Dermis blood vessel endothelial cell (primary cell): ENCODE measurements around the gene CACNA1G. TPM values are rescaled to one million over a fixed set of nuclear protein-coding genes. Genes with fewer than 3 reads are reported as not detected.

ENCODE experiments used
- DNase-seq: peaks from one replicate; pipeline ENCODE4 v3.0.0; 2010
- total RNA-seq: library from RNA; depleted of rRNA; stranded (reverse); fragments of >200 nt; gene quantifications from 2 replicates; pipeline ENCODE4 v1.2.3, GENCODE V29; 2014

CACNA1G gene
- total RNA-seq, 1 donor from 2014 or later, result not detected

DNA sequence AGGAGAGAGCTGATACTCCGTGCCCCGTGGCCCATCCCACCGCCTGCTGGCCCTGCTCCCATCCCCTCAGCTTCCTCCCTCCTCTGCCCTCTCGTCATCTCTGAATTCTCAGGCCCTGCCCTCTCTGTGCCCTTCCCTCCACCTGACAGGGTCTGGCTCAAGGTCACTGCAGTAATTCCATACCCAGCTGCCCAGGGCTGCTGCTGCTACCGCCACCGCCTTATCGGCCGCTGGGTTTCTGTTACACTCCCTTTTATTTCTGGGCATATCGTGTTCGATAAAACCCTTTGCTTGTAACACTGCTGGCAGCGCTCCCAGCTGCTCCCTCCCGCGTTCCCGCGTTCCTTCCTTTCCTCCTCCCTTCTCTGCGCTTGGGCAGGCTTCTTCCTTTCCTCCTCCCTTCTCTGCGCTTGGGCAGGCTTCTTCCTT is 26.8 kb upstream of the CACNA1G start:
- DNase-seq, result no peak

DNA sequence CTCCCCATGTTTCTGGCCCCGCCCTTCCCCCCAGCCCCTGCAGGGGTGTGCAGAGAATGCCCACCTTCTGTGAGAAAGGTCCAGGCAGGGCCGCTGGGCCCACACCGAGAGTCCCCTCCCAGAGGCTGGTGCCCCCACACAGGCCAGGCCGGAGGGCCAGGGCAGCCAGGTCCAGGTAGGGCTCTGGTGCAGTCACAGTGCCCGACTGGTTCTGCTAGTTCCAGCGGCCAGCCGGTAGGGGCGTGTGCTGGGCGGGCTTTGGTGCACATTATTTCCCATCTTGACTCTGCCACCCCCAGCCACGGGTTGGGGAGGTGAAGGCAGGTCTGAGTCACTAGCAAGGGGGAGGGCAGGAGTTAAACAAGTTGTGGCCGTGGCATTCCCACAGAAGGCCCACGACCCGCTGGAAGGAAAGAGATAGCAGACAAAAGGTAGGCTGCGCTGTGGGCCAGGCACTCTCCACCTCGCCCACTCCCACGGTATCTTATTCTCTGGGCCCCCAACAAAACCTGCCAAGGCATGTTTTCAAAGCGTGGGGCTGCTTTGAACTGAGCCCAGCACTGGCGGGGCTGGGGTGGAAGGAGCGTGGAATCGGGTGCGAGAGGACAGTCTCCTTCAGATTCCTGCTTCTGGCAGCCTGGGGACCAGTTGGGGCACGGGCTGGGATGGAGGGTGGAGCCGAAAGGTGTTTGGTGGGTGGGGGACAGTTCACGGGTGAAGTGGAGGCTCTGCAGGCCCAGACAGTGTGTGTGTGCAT is 26.1 kb upstream of the CACNA1G start:
- DNase-seq, result peak; percentile 24

DNA sequence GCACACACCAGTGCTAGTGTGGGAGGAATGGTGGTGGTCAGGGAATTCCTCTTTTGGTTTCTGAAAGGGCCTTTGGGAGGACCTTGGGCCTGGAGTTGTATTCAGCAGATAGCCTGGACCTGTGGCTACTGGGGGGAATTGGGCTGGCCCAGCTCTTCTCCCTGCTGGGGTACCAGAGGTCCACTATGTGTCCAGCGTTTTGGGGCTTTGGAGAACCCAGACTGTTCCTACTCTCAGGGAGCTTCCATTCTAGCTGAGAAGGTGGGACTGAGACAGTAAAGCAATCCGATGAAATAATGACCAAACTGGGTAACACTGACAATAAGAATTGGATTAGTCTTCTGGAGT is 25.6 kb upstream of the CACNA1G start:
- DNase-seq, result no peak

DNA sequence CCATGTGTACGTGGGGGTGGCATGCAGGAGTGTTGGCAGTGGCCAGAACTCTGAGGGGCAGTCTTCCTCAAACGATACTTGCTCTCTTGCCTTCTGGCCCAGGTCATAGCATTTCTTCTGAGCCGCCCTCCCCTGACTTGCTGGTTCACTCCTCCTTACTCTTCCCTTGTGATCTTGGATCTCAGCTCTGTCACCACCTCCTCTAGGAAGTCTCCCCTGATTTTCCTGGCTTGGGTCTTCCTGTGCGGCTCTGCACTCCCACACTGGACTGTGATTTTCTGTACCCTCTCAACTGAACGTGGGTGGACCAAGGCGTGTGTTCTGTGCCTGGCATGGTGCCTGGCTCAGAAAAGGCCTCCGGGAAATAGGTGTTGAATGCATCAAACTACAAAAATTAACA is 25.1 kb upstream of the CACNA1G start:
- DNase-seq, result no peak

DNA sequence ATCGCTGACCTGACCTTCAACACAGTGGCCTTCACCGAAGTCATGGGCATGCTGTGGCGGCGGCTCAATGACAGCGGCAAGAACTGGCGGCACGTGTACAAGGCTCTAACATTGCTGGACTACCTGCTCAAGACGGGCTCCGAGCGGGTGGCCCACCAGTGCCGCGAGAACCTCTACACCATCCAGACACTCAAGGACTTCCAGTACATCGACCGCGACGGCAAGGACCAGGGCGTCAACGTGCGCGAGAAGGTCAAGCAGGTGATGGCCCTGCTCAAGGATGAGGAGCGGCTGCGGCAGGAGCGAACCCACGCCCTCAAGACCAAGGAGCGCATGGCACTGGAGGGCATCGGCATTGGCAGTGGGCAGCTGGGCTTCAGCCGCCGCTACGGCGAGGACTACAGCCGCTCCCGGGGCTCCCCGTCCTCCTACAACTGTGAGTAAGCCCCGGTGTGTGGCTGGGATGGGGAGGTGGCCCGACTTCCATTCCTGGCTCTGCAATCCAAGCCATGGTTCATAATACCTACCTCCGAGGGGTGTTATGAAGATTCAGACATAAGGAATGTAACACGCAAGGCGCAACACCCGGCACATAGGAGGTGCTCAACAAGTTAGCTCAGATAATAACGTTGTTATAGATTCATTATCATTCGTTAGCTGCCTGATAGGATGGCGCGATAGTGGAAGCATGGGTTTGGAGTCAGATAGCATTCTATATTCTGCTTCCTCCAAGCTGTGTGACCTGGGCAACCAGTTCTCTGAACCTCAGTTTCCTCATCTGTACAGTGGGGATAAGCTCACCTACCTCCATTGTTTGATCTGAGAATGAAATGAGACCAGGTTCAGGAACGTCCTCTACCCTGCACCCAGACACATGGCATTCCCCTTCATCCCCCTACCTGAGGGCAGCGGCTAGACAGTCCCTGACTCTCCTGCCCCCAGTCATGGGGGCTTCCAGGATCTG is 23.6 kb upstream of the CACNA1G start:
- no peak for DNase-seq

DNA sequence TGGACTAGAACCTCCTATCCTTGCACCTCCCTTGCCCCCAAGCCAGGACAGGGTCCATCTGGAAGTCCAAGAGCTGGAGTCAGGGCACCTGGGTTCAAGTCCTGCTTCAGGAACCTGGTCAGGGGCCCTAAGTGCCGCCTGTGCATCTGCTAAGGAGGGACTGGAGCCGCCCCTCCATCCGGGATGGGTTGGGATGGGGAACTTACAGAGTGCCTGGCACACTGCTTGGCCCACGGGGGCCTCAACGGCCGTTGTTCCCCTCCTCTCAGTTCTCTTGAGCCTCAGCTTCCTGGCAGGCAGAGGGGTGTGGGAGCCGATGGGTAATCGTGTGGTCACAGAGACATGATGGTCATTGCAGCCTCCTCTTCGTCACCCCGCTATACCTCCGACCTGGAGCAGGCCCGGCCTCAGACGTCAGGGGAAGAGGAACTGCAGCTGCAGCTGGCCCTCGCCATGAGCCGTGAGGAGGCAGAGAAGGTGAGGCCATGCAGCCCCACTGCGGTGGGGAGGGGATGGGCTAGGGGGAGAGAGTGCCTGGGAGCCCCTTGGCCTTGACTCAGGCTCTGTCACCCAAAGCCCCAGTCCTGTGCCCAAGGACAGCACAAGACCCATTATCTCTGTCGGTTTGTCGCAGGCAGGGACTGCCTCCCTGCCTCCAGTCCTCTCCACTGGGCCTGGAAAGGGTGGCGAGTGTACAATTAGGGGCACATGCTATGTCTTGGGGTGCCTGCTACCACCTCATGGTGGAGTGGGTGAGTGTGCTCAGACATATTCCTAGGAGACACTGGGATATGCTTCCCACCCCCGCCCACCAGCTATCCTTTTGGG is 22.6 kb upstream of the CACNA1G start:
- DNase-seq, result no peak

DNA sequence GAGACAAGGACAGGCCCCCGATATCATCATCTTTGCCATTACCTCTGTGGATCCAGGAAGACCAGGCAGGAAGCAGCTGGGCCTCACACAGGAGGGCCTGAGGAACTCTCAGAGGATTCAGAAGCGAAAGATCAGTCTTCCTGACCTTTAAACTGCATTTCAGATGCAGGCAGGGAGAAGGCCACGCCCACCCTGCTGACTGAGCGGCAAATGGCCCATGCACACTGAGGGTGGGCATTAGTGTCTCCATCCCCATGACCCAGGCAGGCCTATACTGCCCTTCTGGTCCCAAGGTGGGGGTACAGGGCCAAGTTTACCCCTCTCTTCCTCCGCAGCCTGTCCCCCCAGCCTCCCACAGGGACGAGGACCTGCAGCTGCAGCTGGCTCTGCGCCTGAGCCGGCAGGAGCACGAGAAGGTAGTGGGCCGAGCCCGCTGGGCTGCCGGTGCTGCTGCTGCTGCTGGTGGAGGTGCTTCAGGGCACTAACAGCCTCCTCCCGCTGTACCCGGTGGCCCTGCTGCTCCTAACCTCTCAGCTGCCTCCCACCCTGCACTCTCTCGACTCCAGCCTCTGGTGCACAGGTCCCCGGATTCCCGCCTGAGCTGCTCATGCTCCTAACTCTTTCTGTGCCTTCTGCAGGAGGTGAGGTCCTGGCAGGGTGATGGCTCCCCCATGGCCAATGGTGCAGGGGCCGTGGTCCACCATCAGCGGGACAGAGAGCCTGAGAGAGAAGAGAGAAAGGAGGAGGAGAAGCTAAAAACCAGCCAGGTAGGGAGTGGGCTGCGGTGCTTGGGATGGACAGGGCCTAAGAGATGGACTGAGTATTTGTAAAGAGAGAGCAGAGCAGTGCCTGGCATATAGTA is 21.7 kb upstream of the CACNA1G start:
- DNase-seq, result no peak

DNA sequence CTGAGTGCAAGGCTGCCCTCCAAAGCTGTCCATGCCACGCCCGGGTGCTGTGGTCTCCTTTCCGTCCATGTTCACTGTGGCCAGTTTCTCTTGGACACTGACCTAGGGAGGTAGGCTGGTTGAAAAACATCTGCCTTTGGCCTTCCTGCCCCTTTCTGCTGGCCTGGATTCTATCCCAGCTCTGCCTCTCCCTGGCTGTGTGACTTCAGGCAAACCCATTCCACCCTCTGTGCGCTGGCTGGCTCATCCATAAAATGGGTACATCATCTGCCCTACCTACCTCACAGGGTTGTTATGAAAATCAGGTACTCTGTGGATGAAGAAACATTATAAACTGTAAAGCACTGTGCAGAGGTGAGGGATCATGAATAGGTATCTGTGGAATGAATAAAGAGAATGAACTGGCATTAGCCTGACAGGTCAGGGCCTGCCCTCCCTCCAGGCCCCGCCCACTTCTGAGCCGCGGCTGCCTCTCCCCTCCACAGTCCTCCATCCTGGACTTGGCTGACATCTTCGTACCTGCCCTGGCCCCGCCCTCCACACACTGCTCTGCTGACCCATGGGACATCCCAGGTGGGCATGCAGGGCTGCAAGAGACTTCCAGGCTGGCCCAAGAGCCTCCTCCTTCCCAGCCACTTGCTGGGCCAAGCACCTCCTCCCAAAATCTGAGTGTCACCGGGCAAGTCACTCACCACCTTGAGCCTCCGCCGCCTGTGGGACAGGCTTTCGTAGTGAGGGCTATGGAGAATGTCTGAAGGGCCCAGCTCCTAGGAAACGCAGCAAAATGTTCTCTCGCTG is 20.6 kb upstream of the CACNA1G start:
- no peak for DNase-seq

DNA sequence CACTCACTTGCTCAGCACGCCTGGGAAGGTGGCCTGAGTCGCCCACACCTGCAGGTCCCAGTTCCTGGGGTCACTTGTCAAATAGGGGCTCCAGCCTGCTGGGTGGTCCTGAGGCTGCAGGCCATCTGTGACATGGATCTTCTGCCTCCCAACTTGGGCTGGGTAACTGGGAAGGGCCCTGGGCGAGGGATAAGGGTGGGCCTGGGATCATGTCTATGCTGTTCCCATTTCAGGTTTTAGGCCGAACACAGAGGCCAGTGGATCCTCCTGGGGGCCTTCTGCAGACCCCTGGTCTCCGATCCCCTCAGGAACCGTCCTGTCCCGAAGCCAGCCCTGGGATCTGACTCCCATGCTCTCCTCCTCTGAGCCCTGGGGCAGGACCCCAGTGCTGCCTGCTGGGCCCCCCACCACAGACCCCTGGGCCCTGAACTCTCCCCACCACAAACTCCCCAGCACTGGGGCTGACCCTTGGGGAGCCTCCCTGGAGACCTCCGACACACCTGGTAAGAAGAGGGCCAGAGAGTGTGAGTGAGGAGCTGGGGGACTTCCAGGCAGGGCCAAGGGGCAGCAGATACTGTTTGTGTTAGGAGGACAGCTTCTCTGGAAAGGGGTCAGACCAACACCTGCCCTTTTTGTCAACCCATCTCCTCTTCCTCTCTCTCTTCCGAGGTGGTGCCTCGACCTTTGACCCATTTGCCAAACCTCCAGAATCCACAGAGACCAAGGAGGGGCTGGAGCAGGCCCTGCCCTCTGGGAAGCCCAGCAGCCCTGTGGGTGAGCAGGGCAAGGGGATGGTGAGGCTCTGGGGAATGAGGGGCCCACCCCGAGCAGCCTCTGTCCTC is 19.7 kb upstream of the CACNA1G start:
- DNase-seq, result no peak

DNA sequence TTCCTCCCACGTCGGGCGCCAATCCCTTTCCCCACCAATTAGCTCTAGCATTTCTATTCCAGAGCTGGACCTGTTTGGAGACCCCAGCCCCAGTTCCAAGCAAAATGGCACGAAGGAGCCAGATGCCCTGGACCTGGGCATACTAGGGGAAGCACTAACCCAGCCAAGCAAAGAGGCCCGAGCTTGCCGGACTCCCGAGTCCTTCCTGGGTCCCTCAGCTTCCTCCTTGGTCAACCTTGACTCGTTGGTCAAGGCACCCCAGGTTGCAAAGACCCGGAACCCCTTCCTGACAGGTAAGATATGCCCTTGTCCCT is 19.2 kb upstream of the CACNA1G start:
- DNase-seq, result no peak

DNA sequence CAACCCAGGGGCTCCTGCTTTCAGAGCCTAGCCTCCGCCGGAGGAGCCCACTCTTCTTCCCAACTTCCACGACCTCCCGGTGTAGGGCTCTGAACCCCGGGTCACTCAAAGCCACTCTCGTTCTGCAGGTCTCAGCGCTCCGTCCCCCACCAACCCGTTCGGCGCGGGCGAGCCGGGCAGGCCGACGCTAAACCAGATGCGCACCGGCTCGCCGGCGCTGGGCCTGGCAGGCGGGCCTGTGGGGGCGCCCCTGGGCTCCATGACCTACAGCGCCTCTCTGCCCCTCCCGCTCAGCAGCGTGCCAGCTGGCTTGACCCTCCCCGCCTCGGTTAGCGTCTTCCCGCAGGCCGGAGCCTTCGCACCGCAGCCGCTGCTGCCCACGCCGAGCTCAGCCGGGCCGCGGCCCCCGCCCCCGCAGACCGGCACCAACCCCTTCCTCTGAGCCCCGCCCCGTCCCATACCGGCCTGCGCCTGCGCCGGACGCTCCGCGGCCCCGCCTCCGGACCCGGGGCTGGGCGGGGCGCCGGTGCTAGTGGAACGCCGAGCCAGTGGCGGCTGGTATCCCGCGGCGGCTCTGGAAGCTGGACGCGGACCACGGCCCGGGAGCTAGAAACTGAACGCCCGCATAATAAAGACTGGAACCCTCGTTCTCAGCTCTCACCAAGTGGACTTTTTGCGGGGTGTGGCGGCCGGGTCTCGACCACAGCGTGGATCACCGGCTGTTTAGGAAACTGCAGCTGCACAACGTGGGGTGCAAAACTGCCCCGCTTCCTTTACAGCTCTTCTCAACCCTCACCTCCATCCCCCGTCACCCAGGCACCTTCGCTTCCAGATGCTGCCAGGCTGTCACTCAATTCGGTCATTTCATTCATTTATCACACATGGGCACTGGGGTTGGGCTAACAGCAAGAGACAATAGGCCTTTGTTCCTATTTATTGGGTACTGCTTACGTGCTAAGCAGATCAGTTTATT is 18.5 kb upstream of the CACNA1G start:
- peak; percentile 85 for DNase-seq

DNA sequence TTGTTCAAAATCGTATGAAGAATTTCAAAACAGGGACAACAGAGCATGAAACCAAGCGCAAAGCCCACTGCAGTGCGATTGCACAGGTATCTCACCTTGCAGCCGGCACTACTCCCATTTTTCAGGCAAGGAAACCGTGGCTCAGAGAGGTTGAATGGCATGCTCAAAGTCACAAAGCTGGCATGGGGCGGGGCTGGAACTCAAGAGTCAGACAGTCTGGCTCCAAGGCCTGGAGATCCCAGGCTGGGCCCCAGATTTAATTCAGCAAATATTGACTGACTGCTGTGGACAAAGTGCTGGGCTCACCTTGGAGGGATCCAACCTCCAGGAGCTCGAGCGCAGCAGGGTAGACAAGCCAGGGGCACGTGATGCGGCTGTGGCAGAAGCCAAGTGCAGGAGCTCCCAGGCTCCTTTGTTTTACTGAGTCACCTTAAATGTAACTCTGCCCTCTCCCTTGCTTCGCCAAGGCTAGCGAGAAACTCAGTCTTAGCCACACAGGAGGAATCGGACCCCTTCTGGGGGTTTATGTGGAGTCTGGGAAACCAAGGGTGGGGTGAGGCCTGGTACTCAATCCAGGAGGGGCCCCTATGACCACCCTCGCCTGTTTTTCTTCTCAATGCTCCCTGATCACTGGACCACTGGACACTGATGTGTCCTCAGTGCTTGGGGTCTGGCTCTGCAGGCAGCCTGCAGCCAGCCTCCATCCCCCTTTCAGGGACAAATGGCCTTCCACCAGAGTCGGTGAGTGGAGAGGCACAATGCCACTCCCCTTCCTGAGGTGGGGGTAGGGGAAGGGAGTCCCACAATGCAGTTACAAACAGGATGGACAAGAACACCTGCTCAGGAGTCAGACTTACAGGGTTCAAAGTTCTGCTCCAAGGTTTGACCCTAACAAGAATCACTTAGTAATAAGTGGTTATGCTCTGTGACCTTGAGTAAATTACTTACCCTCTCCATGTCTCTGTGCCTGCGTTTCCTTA is 17.4 kb upstream of the CACNA1G start:
- no peak for DNase-seq

DNA sequence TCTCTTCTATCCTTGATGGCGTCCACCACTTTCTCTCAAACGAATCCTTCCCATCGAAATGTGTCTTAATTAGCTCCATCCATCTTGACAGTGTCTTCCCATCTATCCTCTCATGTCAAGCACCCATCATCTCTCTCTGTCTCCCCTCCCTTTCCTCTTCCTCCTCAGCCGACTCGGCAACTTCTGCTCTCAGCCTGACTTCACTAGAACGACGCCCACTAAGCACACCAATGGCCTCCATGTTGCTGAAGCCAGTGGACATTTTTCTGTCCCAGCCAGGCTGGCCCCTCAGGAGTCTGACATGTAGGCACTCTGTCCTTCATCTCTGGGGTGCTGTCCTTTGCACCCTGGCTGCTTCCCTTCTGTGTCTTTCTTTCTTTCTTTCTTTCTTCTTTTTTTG is 16.0 kb upstream of the CACNA1G start:
- DNase-seq, result no peak

DNA sequence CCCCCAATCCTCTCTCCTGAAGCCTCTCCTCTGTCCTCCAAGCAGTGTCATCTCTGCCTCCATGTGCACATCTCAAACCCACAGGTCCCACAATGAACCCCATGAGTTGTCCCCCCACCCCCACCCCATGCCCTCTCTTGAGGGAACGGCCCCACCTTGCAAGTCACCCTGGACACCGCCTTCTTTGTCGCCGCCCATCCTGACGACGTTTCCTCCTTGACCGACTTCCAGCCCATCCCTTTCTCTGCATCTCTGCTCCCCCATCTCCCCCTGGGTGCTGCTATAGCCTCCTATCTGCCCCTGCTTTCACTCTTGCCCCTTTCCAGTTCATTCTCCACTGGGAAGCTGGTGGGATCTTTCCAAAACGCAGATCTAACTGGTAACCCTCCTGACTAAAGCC is 15.2 kb upstream of the CACNA1G start:
- DNase-seq, result no peak

DNA sequence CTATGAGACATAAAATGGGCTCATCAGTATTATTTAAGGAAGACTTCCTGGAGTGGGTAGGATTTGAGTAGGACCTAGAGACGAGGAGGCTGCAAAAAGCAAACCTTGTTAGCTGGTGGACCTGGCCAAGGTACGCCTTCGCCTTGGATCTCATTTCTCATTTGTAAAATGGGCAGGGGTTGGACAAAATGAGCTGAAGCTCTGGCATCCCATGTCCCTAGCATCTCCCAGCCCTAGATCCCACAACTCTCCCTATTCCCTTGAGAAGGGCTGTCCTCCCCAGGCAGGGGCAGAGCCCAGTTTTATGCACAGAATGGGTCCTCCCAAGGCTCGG is 13.8 kb upstream of the CACNA1G start:
- no peak for DNase-seq

DNA sequence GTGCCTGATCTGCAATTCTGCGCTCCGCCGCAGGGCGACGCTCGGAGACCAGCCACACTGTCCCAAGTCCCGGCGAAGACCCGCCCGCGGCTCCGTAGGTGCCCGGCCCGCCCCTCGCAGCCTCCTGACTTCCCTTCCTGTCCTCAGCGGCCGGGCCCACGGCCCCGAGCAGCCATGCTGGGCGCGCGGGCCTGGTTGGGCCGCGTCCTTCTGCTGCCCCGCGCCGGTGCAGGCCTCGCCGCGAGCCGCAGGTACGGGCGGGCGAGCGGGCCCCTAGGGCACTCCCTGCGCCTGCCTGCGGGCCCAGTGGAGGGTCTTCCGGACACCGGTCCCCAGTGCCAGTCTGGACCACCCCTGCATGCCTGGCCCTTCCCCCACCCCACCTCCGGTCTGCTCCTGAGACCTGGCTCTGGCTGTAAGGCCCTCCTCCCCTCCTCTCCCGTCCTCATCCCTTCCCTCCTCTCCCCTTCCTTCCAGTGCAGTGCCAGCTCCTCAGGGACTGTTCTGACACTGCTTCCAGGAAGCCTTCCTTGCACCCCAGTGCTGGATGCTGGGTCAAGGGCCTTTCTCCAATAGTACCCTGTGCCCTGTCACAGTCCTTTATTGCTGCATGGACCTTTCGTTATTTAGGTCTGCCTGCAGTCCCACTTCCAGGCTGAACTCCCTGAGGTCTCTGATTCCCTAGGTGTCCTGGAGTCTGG is 13.3 kb upstream of the CACNA1G start, which contains the start of gene SPATA20:
Gene SPATA20, plus strand, starts transcription at position 140 of the 701 bp plus-strand sequence. Its CDS starts 35 bp downstream, at position 175.
- peak; percentile 95 for DNase-seq

DNA sequence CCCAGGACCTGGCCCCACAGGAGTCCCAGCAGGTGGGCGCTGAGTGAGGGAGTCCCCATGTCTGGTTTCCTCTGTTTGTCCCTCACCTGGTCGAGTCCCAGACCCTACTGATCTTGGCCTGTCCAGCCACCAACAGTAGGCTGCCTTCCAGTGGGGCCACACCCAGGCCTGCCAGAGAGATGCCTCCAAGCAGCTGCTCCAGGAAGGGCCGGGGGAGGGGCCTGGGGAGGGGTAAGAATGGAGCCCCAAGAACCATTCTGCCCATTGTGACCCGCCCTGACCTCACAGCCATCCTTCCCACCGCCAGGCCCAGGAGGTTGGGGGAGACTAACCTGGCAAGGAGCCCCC is 12.8 kb upstream of the CACNA1G start:
- DNase-seq, result no peak
